GM23338 (cell line): ENCODE data around the gene TTC21B.

Source experiments
- CTCF ChIP-seq, 2 experiments: fragments of 200-600 bp in 1 of 2; sonication (generic) in 1 of 2; conservative IDR thresholded peaks; 2 replicates each; pipeline versions ENCODE4 v1.5.1 to v1.6.1; 2016 to 2017; ENCODE audit warnings: antibody characterized with exemption in 2 of 2, low read depth in 2 of 2, mild to moderate bottlenecking in 2 of 2, moderate library complexity in 1 of 2
- EZH2 ChIP-seq: fragments of 200-600 bp; sonication (generic); IDR thresholded peaks from one replicate; pipeline ENCODE4 v1.8.0; 2017; ENCODE audit warnings: antibody characterized with exemption, mild to moderate bottlenecking, low read depth; ENCODE audit not compliant: unreplicated experiment
- EZH2phosphoT487 ChIP-seq: fragments of 200-600 bp; sonication (generic); IDR thresholded peaks from one replicate; pipeline ENCODE4 v1.8.1; 2018; ENCODE audit warnings: antibody characterized with exemption; ENCODE audit not compliant: unreplicated experiment
- JUNB ChIP-seq: IDR thresholded peaks from one replicate; pipeline ENCODE4 v1.6.1; 2016; ENCODE audit warnings: antibody characterized with exemption; ENCODE audit not compliant: unreplicated experiment
- NANOG ChIP-seq: IDR thresholded peaks from 2 replicates; pipeline ENCODE4 v1.6.1; 2016; ENCODE audit warnings: antibody characterized with exemption, borderline replicate concordance
- POLR2AphosphoS5 ChIP-seq: IDR thresholded peaks from 2 replicates; pipeline ENCODE4 v1.6.1; 2016; ENCODE audit warnings: antibody characterized with exemption, low read depth
- REST ChIP-seq: IDR thresholded peaks from one replicate; pipeline ENCODE4 v1.6.1; 2018; ENCODE audit warnings: antibody characterized with exemption; ENCODE audit not compliant: unreplicated experiment
- STAT1 ChIP-seq: IDR thresholded peaks from one replicate; pipeline ENCODE4 v1.6.1; 2016; ENCODE audit warnings: antibody characterized with exemption; ENCODE audit not compliant: unreplicated experiment
- ZNF114 ChIP-seq: fragments of 250-450 bp; sonication (Bioruptor Pico); IDR thresholded peaks from 2 replicates; pipeline ENCODE4 v1.5.0; 2020; ENCODE audit warnings: mild to moderate bottlenecking, moderate library complexity
- ZNF331 ChIP-seq: fragments of 250-450 bp; sonication (Bioruptor Pico); IDR thresholded peaks from 2 replicates; pipeline ENCODE4 v1.5.0; 2020; ENCODE audit warnings: low read depth, mild to moderate bottlenecking, moderate library complexity

- no peak for TF ChIP-seq CTCF (conservative IDR thresholded peaks at IDR 0.05; ENCODE audit: low read depth in 2 of 2)
- TF ChIP-seq STAT1 = no peak
- TF ChIP-seq REST = no peak
- TF ChIP-seq EZH2phosphoT487 = no peak
- TF ChIP-seq EZH2 = no peak
- TF ChIP-seq POLR2AphosphoS5 = no peak
- no peak for TF ChIP-seq ZNF331
- TF ChIP-seq NANOG = no peak
- no peak for TF ChIP-seq JUNB
- no peak for TF ChIP-seq ZNF114 (CRISPR knock-in tag)
Observed at GRCh38 chr2:165843351-165843750, 110.2 kb downstream of the TTC21B start.
